ENCODE measurements around the gene HS3ST5.

DNA sequence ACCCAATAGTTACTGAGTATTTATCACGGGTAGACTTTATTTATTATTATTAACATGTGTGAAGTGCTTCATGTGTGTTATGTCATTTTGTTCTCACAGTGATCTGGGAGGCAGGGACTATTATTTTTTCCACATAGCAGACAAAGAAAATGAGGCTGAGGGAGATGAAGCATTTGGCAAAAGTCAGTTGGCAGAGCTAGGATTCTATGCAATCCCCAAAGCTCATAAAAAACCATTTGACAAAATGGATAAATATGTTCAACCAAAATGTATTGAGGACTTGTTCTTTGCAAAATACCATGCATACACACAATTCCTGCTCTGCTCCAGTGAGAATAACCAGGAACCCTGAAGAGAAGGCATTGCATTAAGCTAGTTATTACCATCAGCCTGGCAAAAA lies 184.4 kb downstream of the HS3ST5 start:
- TF ChIP-seq, protein P1, sequence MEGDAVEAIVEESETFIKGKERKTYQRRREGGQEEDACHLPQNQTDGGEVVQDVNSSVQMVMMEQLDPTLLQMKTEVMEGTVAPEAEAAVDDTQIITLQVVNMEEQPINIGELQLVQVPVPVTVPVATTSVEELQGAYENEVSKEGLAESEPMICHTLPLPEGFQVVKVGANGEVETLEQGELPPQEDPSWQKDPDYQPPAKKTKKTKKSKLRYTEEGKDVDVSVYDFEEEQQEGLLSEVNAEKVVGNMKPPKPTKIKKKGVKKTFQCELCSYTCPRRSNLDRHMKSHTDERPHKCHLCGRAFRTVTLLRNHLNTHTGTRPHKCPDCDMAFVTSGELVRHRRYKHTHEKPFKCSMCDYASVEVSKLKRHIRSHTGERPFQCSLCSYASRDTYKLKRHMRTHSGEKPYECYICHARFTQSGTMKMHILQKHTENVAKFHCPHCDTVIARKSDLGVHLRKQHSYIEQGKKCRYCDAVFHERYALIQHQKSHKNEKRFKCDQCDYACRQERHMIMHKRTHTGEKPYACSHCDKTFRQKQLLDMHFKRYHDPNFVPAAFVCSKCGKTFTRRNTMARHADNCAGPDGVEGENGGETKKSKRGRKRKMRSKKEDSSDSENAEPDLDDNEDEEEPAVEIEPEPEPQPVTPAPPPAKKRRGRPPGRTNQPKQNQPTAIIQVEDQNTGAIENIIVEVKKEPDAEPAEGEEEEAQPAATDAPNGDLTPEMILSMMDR (IDR thresholded peaks at IDR 0.05; ENCODE audit: insufficient read depth, low read length, poor library complexity, severe bottlenecking), result no peak
- TF ChIP-seq EZH2phosphoT487 (conservative IDR thresholded peaks at IDR 0.05; ENCODE audit: low read length), result no peak

Measured in SU-DHL-6 (cell line).